Small intestine (tissue), 7 donors: Measurements from ENCODE around the gene PXYLP1. TPM values are rescaled to one million over a fixed set of nuclear protein-coding genes. Genes with fewer than 3 reads are reported as not detected.

ENCODE experiments used
- DNase-seq, 2 donors: peaks; one replicate each; pipeline versions ENCODE4 v3.0.0 to v3.0.0-alpha.2; 2013
- FAIRE-seq: peaks from 2 replicates; lab custom pipeline; 2012; peaks lifted over from hg19 to GRCh38; lab: Jason Lieb, UNC
- H3K27ac ChIP-seq, 3 donors: one replicate each; pipeline ENCODE4 v1.5.1; 2013; ENCODE audit warnings: low read length in 2 of 3, mild to moderate bottlenecking in 2 of 3, control low read depth in 1 of 3, inconsistent platforms in 1 of 3, low read depth in 1 of 3, moderate library complexity in 1 of 3
- H3K27me3 ChIP-seq, 3 donors: one replicate each; pipeline ENCODE4 v1.6.1; 2013; ENCODE audit warnings: low read length in 3 of 3, inconsistent platforms in 1 of 3; ENCODE audit not compliant: control insufficient read depth in 3 of 3, insufficient read depth in 3 of 3
- H3K36me3 ChIP-seq, 3 donors: one replicate each; pipeline ENCODE4 v1.6.1; 2013; ENCODE audit warnings: low read length in 3 of 3, inconsistent platforms in 1 of 3, low read depth in 1 of 3, mild to moderate bottlenecking in 1 of 3, moderate library complexity in 1 of 3; ENCODE audit not compliant: control insufficient read depth in 3 of 3, insufficient read depth in 2 of 3
- H3K4me1 ChIP-seq, 3 donors: one replicate each; pipeline ENCODE4 v1.6.1; 2013; ENCODE audit warnings: low read length in 2 of 3, inconsistent platforms in 1 of 3, low read depth in 1 of 3, mild to moderate bottlenecking in 1 of 3, moderate library complexity in 1 of 3; ENCODE audit not compliant: control insufficient read depth in 3 of 3, insufficient read depth in 2 of 3
- H3K4me3 ChIP-seq, 3 donors: one replicate each; pipeline ENCODE4 v1.5.1; 2013; ENCODE audit warnings: low read length in 3 of 3, control low read depth in 1 of 3, inconsistent platforms in 1 of 3, low read depth in 1 of 3, mild to moderate bottlenecking in 1 of 3, moderate library complexity in 1 of 3
- H3K9me3 ChIP-seq, 2 donors: one replicate each; pipeline ENCODE4 v1.6.1; 2013; ENCODE audit warnings: low read depth in 1 of 2, low read length in 1 of 2; ENCODE audit not compliant: control insufficient read depth in 2 of 2, insufficient read depth in 1 of 2
- WGBS, 3 donors: extraction: QIAGEN DNeasy Blood & Tissue Kit; methylation state at CpG; one replicate each; pipeline ENCODE4 v1.1.7; 2013; 5-methylcytosine and 5-hydroxymethylcytosine counted together
- polyA plus RNA-seq, 4 donors: library from polyadenylated mRNA; stranded (reverse) in 3 of 4; unstranded in 1 of 4; fragments of 200-250 nt in 3 of 4; fragments of 120-200 nt in 1 of 4; gene quantifications; one replicate each; pipeline versions ENCODE4 v1.2.1 to v1.2.3, GENCODE V29; 2013
- donor health status: healthy with polysubstance abuse.
- donor health status: control.
- donor health status: control.
- donor health status: Bipolar disorder and iron deficiency.
- donor health status: healthy.

PXYLP1 gene
- polyA plus RNA-seq, 4 donors, result 2.2 to 20.5 (median 5.0) TPM

GRCh38 chr3:141273700-141274410 is 42.2 kb downstream of the PXYLP1 start:
- H3K4me1 ChIP-seq, result peaks cover 2 to 12% (median 4%) of the 10 kb centered on the region in 3 donors
- no peaks in the 10 kb centered on the region for H3K27me3 ChIP-seq
- DNase-seq (no peak), FAIRE-seq (no peak)
- no peaks in the 10 kb centered on the region for H3K9me3 ChIP-seq
- H3K4me3 ChIP-seq, result no peak overlapping the region
- peaks cover 0 to 26% (median 0%) of the 10 kb centered on the region in 3 donors for H3K36me3 ChIP-seq
- no peak overlapping the region for H3K27ac ChIP-seq
- WGBS, 3 donors, result 90 to 93% (median 92%) methylated on average over 15 of the region's 15 CpGs

GRCh38 chr3:141274411-141275031 is 42.9 kb downstream of the PXYLP1 start:
- no peak for FAIRE-seq
- Histone ChIP-seq H3K4me1 (peaks cover 2 to 12% (median 4%) of the 10 kb centered on the region in 3 donors), H3K27me3 (no peaks in the 10 kb centered on the region), H3K4me3 (no peak overlapping the region), H3K36me3 (peaks cover 0 to 28% (median 0%) of the 10 kb centered on the region in 3 donors), H3K9me3 (no peaks in the 10 kb centered on the region), H3K27ac (peak overlapping the region in 1 of 3 donors; percentile 11)
- DNase-seq, result no peak
- WGBS, 3 donors, result 91 to 96% (median 91%) methylated on average over 10 of the region's 10 CpGs

- Histone ChIP-seq H3K9me3 (no peaks in the 10 kb centered on the region), H3K4me3 (no peak overlapping the region), H3K4me1 (peaks cover 2 to 12% (median 4%) of the 10 kb centered on the region in 3 donors), H3K27me3 (no peaks in the 10 kb centered on the region), H3K36me3 (peaks cover 0 to 28% (median 0%) of the 10 kb centered on the region in 3 donors), H3K27ac (peak overlapping the region in 1 of 3 donors; percentile 11)
- peak in 1 of 2 donors; percentile 17 for DNase-seq
- whole genome bisulfite sequencing, 3 donors, result 50 to 77% (median 62%) methylated on average over 1 of the region's 1 CpG
- no peak for FAIRE-seq
Observed at GRCh38 chr3:141275032-141275422, 43.4 kb downstream of the PXYLP1 start.

- Histone ChIP-seq H3K27ac (no peak overlapping the region), H3K4me1 (peaks cover 2 to 12% (median 4%) of the 10 kb centered on the region in 3 donors), H3K27me3 (no peaks in the 10 kb centered on the region), H3K36me3 (peaks cover 0 to 33% (median 0%) of the 10 kb centered on the region in 3 donors), H3K4me3 (no peak overlapping the region), H3K9me3 (no peaks in the 10 kb centered on the region)
- FAIRE-seq (no peak), DNase-seq (no peak)
- 58 to 71% (median 71%) methylated on average over 2 of the region's 2 CpGs for whole genome bisulfite sequencing, 3 donors
Observed at GRCh38 chr3:141275511-141275910, 43.9 kb downstream of the PXYLP1 start.

GRCh38 chr3:141275973-141276372 is 44.3 kb downstream of the PXYLP1 start:
- FAIRE-seq, result no peak
- Histone ChIP-seq H3K27ac (no peak overlapping the region), H3K4me3 (no peak overlapping the region), H3K36me3 (peaks cover 0 to 35% (median 0%) of the 10 kb centered on the region in 3 donors), H3K27me3 (no peaks in the 10 kb centered on the region), H3K9me3 (no peaks in the 10 kb centered on the region), H3K4me1 (peaks cover 2 to 11% (median 4%) of the 10 kb centered on the region in 3 donors)
- DNase-seq, result no peak
- 91 to 96% (median 94%) methylated on average over 7 of the region's 7 CpGs for WGBS, 3 donors

GRCh38 chr3:141276398-141276797 is 44.8 kb downstream of the PXYLP1 start:
- FAIRE-seq, result no peak
- no peak for DNase-seq
- no peak overlapping the region for H3K4me3 ChIP-seq
- H3K36me3 ChIP-seq, result peaks cover 0 to 39% (median 0%) of the 10 kb centered on the region in 3 donors
- H3K27ac ChIP-seq, result no peak overlapping the region
- WGBS, 3 donors, result 86 to 89% (median 89%) methylated on average over 9 of the region's 9 CpGs
- no peaks in the 10 kb centered on the region for H3K9me3 ChIP-seq
- no peaks in the 10 kb centered on the region for H3K27me3 ChIP-seq
- H3K4me1 ChIP-seq, result peaks cover 0 to 7% (median 3%) of the 10 kb centered on the region in 3 donors

GRCh38 chr3:141277451-141277850 is 45.8 kb downstream of the PXYLP1 start:
- no peaks in the 10 kb centered on the region for H3K9me3 ChIP-seq
- 70 to 78% (median 73%) methylated on average over 6 of the region's 6 CpGs for WGBS, 3 donors
- H3K4me1 ChIP-seq, result no peaks in the 10 kb centered on the region
- no peak overlapping the region for H3K4me3 ChIP-seq
- DNase-seq (no peak), FAIRE-seq (no peak)
- no peaks in the 10 kb centered on the region for H3K27me3 ChIP-seq
- no peak overlapping the region for H3K27ac ChIP-seq
- H3K36me3 ChIP-seq, result peaks cover 0 to 44% (median 0%) of the 10 kb centered on the region in 3 donors

GRCh38 chr3:141278196-141279076 is 46.8 kb downstream of the PXYLP1 start:
- Histone ChIP-seq H3K9me3 (no peaks in the 10 kb centered on the region), H3K27ac (no peak overlapping the region), H3K36me3 (peaks cover 0 to 44% (median 0%) of the 10 kb centered on the region in 3 donors), H3K4me3 (no peak overlapping the region), H3K27me3 (no peaks in the 10 kb centered on the region), H3K4me1 (no peaks in the 10 kb centered on the region)
- WGBS, 3 donors, result 87 to 93% (median 90%) methylated on average over 17 of the region's 17 CpGs
- DNase-seq, result no peak
- FAIRE-seq, result no peak
